GM21423 (cell line): ENCODE results near the gene CDHR2.

Experiments
- ATAC-seq: cut with Tn5 transposase; IDR thresholded peaks from one replicate; pipeline ENCODE4 v1.9.1; 2021; ENCODE audit warnings: mild to moderate bottlenecking, moderate library complexity; ENCODE audit not compliant: unreplicated experiment

The CDHR2 gene

GRCh38 chr5:176548967-176549444, at the start of gene CDHR2:
TSS of gene CDHR2 (plus strand) at chr5:176549342. CDS start at chr5:176565353, 16,011 bp downstream.
- ATAC-seq: no peak

- ATAC-seq: no peak
Measured at GRCh38 chr5:176500511-176500910, 48.6 kb upstream of the CDHR2 start.

- ATAC-seq: no peak
Measured at GRCh38 chr5:176501333-176501732, 47.8 kb upstream of the CDHR2 start.

DNA sequence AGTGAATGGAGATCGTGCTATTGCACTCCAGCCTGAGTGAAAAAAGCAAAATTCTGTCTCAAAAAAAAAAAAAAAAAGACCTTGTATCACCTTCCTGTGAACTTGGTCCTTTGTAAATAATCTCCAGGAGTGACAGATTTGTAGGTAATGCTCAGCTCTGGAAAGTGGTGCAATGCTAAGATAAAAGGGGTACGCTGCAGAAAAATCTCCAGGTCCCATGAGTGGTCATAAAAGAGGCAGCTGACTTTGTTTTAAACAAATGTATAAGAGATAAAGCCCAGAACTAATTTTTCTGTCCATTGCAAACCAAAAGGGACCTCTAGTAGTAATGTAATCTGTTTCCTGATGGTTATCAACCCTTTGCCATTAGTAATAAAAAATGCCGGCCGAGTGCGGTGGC, 45.6 kb upstream of the CDHR2 start:
- no peak for ATAC-seq

- ATAC-seq: no peak
Measured at GRCh38 chr5:176507911-176508310, 41.2 kb upstream of the CDHR2 start.

- ATAC-seq: no peak
Measured at GRCh38 chr5:176508603-176509002, 40.5 kb upstream of the CDHR2 start.

DNA sequence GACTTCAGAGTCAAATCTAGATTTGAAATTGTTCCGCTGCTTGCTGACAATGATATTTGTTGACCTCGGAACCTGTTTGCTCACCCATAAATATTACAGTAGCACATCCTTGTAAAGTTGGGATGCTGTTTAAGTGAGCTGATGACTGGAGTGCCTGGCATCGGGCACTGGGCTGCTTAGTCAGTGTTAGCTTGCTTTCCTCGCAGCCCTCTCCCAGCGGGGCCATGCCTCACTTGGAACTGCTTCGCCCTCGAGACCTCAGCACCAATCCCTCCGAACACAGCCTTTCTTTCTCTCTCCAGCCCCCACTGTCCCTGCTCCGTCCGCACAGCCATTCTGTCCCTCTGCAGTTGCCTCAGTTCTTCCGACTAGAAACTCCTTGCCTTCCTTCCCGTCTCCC, 35.4 kb upstream of the CDHR2 start:
- ATAC-seq: no peak

DNA sequence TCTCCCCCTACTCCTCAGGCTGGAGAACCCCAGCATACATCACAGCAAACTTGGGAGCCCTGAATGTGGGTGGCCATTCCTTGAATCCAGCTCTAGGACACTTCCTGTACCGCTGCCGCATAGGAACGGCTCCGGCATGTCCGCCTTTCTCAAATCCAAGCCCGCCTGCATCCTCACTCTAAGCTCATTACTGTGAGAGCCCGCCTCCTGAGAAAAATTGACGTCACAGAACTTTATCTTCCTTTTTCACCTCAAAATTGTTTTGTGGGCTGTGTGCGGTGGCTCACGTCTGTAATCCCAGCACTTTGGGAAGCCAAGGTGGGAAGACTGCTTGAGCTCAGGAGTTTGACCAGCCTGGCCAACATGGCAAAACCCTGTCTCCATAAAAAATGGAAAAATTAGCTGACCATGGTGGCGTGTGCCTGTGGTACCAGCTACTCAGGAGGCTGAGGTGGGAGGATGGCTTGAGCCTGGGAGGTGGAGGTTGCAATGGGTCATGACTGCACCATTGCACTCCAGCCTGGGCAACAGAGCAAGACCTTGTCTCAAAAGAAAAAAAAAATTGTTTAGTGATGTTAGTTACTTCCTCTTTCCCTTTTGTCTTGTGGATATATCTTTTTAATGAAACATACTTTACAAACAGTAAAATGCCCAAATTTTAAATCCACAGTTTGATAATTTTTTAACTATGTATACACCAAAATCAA, 34.7 kb upstream of the CDHR2 start:
- ATAC-seq: no peak

DNA sequence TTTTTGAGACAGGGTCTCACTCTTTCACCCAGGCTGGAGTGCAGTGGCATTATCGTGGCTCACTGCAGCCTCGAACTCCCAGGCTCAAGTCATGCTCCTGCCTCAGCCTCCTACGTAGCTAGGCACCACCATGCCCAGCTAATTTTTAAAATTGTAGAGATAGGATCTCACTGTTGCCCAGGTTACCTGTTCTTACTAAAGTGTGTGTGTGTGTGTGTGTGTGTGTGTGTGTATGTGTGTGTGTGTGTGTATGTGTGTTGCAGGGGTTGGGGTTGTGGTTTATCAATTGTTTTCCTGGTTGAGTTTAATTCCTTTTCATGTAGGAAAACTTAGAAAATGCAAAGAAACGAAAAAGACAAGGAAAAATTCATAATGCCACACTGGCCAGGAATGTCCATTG, 33.7 kb upstream of the CDHR2 start:
- no peak for ATAC-seq

- no peak for ATAC-seq
Measured at GRCh38 chr5:176517053-176517661, 32.0 kb upstream of the CDHR2 start.

GRCh38 chr5:176519810-176520720, 29.1 kb upstream of the CDHR2 start:
- no peak for ATAC-seq

GRCh38 chr5:176521286-176521685, 27.9 kb upstream of the CDHR2 start:
- ATAC-seq: no peak

GRCh38 chr5:176521699-176522263, 27.4 kb upstream of the CDHR2 start:
- ATAC-seq: no peak

DNA sequence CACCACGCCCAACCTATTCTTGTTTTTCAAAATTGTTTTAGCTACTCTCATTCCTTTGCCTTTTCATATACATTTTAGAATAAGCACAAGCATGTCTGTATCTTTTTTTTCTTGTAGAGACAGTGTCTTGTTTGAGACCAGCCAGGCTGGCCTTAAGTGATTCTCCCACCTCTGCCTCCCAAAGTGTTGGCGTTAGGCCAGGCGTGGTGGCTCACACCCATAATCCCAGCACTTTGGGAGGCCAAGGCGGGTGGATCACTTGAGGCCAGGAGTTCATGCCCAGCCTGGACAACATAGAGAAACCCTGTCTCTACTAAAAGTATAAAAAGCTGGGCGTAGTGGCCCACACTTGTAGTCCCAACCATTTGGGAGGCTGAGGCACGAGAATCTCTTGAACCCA, 25.0 kb upstream of the CDHR2 start:
- no peak for ATAC-seq

GRCh38 chr5:176524987-176525386, 24.2 kb upstream of the CDHR2 start:
- ATAC-seq: no peak

GRCh38 chr5:176525677-176526076, 23.5 kb upstream of the CDHR2 start:
- no peak for ATAC-seq

DNA sequence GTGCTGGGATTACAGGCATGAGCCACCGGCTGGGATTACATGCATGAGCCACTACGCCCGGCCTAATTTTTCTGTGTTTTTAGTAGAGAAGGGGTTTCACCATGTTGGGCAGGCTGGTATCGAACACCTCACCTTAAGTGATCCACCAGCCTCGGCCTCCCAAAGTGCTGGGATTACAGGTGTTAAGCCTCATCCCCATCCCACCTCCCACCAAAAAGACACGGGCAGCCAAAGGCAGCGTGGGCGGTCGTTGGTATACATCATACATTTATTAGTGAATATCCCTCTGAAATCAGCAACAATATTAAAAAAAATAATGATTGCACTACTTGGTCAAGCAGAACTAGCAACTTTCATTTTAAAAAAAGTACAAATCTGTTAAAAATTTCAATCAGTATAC, 22.7 kb upstream of the CDHR2 start:
- ATAC-seq: no peak

DNA sequence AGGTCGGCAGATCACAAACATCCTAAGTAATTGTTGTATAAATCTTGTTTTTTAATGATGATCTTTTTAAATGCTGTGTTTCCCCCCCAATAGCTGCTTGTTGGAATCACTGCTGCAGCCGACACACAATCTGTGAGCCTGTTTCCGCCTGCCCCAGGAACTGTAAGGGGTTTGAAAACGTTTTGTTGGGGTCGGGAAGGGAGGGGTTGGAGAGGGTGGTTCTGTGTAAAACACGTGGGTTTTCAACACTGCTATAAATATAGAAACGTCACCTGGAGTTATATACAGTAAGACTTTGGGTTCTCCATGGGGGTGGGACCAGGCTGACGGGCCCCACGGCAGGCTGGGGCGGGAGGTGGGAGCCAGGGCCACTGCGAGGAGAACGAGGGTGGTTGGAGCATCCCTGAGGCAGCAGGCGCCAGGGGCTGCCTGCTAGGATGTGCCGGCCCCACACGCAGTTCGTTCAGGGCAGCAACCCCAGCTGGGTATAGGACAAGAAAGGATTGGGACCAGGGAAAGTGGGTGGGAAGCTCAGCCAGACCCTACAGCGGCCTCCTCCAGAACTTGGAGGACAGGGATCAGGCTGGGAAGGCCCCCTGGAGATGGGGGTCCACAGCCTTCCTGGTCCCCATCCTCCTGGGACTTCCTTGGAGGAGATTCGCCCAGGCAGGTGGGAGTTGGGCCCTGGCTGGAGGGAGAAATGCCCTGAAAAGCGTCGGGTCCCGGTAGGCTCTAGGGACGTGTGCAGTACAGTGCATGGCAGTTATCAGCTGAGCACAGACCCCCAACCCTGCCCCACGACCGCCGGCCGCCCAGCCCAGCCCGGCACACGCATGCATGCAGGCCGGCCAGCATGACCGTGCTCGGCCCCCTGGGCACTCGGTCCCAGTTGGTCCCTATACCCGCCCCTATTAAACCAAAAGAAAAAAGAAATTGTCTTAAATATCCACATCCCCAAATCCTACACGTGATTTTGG, 21.6 kb upstream of the CDHR2 start:
- ATAC-seq: no peak

DNA sequence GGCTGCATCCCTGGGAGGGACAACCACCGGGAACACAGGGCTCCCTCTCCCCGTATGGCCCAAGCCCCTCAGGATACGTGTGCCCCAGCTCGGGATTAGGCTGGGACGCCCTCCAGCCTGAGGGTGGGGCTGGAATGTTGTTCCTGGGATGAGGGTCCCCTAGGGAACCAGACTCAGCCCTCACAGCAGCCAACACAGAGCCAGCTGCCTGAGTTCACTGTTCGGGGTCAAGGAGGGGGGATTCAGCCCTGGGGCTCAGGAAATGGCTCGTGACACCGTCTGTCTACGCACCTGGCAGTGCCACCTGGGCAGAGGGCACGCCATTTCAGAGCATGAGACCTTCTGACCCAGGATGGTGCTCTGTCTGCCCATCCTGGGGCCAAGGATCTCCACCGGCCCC, 20.8 kb upstream of the CDHR2 start:
- ATAC-seq: no peak

- no peak for ATAC-seq
Measured at GRCh38 chr5:176528761-176529115, 20.4 kb upstream of the CDHR2 start.
